WTC11 (cell line): ENCODE measurements around the gene RFPL4A. TPM values are rescaled to one million over a fixed set of nuclear protein-coding genes. Genes with fewer than 3 reads are reported as not detected.

Source experiments
- total RNA-seq: library from RNA; stranded (reverse); gene quantifications from 3 replicates; pipeline ENCODE4 v1.2.3, GENCODE V29; 2021

Gene RFPL4A
- total RNA-seq, 1 experiment from 2014 or later: not detected

Other genes with a start within 250 kb of the RFPL4A start
- gene SBK2, start 222.0 kb upstream of the RFPL4A start, total RNA-seq: 5.2 to 6.4 TPM (median 5.8 TPM) in 3 replicates
- gene SBK3, start 213.6 kb upstream of the RFPL4A start, total RNA-seq: 0.90 to 1.3 TPM (median 1.1 TPM) in 3 replicates
- gene ZNF579, start 178.2 kb upstream of the RFPL4A start, total RNA-seq: 29.7 to 30.4 TPM (median 30.0 TPM) in 3 replicates
- gene FIZ1, start 159.6 kb upstream of the RFPL4A start, total RNA-seq: 20.1 to 22.7 TPM (median 20.6 TPM) in 3 replicates
- gene ZNF524, start 158.8 kb upstream of the RFPL4A start, total RNA-seq: 5.5 to 6.3 TPM (median 5.5 TPM) in 3 replicates
- 18.5 to 21.7 TPM (median 19.0 TPM) in 3 replicates for gene ZNF865, start 153.4 kb upstream of the RFPL4A start, total RNA-seq
- 9.9 to 12.1 TPM (median 11.4 TPM) in 3 replicates for gene ZNF784, start 134.5 kb upstream of the RFPL4A start, total RNA-seq
- 31.3 to 33.5 TPM (median 32.0 TPM) in 3 replicates for gene ZNF580, start 118.1 kb upstream of the RFPL4A start, total RNA-seq
- 94.6 to 100 TPM (median 99.5 TPM) in 3 replicates for gene ZNF581, start 115.4 kb upstream of the RFPL4A start, total RNA-seq
- gene CCDC106, start 110.9 kb upstream of the RFPL4A start, total RNA-seq: 21.1 to 24.8 TPM (median 24.8 TPM) in 3 replicates
- 249 to 302 TPM (median 249 TPM) in 3 replicates for gene U2AF2, start 104.1 kb upstream of the RFPL4A start, total RNA-seq
- 227 to 234 TPM (median 227 TPM) in 3 replicates for gene EPN1, start 83.9 kb upstream of the RFPL4A start, total RNA-seq
- gene NLRP9, start 20.7 kb upstream of the RFPL4A start, total RNA-seq: not detected in 3 replicates
- not detected in 3 replicates for gene RFPL4AL1, start 10.0 kb downstream of the RFPL4A start, total RNA-seq
- not detected in 3 replicates for gene NLRP11, start 72.9 kb downstream of the RFPL4A start, total RNA-seq
- gene NLRP4, start 77.4 kb downstream of the RFPL4A start, total RNA-seq: not detected in 3 replicates
- gene NLRP13, start 173.2 kb downstream of the RFPL4A start, total RNA-seq: not detected in 3 replicates
- not detected in 3 replicates for gene NLRP8, start 188.7 kb downstream of the RFPL4A start, total RNA-seq
- not detected in 3 replicates for gene NLRP5, start 227.7 kb downstream of the RFPL4A start, total RNA-seq